ENCODE results near the gene NAA25.

DNA sequence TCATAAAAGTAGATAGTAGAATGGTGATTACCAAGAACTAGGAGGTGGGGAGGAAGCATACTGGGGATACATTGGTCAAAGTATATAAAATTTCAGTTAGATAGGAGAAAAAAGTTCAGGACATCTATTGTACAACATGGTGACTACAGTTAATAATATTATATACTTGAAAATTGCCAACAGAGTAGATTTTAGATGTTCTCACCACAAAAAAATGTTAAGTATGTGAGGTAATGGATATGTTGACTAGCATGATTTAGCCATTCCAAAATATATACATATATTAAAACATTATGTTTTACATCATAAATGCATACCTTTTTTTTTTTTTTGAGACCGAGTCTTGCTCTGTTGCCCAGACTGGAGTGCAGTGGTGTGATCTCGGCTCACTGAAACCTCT lies 126.6 kb downstream of the NAA25 start:
- TF ChIP-seq, protein P1, sequence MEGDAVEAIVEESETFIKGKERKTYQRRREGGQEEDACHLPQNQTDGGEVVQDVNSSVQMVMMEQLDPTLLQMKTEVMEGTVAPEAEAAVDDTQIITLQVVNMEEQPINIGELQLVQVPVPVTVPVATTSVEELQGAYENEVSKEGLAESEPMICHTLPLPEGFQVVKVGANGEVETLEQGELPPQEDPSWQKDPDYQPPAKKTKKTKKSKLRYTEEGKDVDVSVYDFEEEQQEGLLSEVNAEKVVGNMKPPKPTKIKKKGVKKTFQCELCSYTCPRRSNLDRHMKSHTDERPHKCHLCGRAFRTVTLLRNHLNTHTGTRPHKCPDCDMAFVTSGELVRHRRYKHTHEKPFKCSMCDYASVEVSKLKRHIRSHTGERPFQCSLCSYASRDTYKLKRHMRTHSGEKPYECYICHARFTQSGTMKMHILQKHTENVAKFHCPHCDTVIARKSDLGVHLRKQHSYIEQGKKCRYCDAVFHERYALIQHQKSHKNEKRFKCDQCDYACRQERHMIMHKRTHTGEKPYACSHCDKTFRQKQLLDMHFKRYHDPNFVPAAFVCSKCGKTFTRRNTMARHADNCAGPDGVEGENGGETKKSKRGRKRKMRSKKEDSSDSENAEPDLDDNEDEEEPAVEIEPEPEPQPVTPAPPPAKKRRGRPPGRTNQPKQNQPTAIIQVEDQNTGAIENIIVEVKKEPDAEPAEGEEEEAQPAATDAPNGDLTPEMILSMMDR (IDR thresholded peaks at IDR 0.05): no peak
- TF ChIP-seq GATA2 (CRISPR knock-in tag; IDR thresholded peaks at IDR 0.05) (no peak), RFX5 (IDR thresholded peaks at IDR 0.05; ENCODE audit: low read length) (no peak), EZH2phosphoT487 (IDR thresholded peaks at IDR 0.05; ENCODE audit: borderline replicate concordance, low read depth) (no peak), RXRA (IDR thresholded peaks at IDR 0.05; ENCODE audit: borderline replicate concordance, low read depth) (no peak), POLR2AphosphoS5 (IDR thresholded peaks at IDR 0.05; ENCODE audit: low read depth, low read length) (no peak), TEAD4 (IDR thresholded peaks at IDR 0.05; ENCODE audit: borderline replicate concordance, insufficient read depth) (no peak), YY1 (IDR thresholded peaks at IDR 0.05; ENCODE audit: low read depth) (no peak), JUND (IDR thresholded peaks at IDR 0.05) (no peak), RCOR1 (IDR thresholded peaks at IDR 0.05; ENCODE audit: low read length) (no peak)
- TF ChIP-seq, protein P2, sequence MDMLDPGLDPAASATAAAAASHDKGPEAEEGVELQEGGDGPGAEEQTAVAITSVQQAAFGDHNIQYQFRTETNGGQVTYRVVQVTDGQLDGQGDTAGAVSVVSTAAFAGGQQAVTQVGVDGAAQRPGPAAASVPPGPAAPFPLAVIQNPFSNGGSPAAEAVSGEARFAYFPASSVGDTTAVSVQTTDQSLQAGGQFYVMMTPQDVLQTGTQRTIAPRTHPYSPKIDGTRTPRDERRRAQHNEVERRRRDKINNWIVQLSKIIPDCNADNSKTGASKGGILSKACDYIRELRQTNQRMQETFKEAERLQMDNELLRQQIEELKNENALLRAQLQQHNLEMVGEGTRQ (IDR thresholded peaks at IDR 0.05; ENCODE audit: borderline replicate concordance, low read depth, low read length): no peak
- TF ChIP-seq, protein P3, sequence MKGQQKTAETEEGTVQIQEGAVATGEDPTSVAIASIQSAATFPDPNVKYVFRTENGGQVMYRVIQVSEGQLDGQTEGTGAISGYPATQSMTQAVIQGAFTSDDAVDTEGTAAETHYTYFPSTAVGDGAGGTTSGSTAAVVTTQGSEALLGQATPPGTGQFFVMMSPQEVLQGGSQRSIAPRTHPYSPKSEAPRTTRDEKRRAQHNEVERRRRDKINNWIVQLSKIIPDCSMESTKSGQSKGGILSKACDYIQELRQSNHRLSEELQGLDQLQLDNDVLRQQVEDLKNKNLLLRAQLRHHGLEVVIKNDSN (IDR thresholded peaks at IDR 0.05; ENCODE audit: borderline replicate concordance, low read depth): no peak
- TF ChIP-seq, protein P4, sequence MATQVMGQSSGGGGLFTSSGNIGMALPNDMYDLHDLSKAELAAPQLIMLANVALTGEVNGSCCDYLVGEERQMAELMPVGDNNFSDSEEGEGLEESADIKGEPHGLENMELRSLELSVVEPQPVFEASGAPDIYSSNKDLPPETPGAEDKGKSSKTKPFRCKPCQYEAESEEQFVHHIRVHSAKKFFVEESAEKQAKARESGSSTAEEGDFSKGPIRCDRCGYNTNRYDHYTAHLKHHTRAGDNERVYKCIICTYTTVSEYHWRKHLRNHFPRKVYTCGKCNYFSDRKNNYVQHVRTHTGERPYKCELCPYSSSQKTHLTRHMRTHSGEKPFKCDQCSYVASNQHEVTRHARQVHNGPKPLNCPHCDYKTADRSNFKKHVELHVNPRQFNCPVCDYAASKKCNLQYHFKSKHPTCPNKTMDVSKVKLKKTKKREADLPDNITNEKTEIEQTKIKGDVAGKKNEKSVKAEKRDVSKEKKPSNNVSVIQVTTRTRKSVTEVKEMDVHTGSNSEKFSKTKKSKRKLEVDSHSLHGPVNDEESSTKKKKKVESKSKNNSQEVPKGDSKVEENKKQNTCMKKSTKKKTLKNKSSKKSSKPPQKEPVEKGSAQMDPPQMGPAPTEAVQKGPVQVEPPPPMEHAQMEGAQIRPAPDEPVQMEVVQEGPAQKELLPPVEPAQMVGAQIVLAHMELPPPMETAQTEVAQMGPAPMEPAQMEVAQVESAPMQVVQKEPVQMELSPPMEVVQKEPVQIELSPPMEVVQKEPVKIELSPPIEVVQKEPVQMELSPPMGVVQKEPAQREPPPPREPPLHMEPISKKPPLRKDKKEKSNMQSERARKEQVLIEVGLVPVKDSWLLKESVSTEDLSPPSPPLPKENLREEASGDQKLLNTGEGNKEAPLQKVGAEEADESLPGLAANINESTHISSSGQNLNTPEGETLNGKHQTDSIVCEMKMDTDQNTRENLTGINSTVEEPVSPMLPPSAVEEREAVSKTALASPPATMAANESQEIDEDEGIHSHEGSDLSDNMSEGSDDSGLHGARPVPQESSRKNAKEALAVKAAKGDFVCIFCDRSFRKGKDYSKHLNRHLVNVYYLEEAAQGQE (IDR thresholded peaks at IDR 0.05; ENCODE audit: low read depth, low read length): no peak

Measured in SK-N-SH (cell line).